HepG2 (cell line): ENCODE results near the gene DAZAP1. TPM values are rescaled to one million over a fixed set of nuclear protein-coding genes. Genes with fewer than 3 reads are reported as not detected.

Source experiments
- ESRRA ChIP-seq: sonication (generic); formaldehyde crosslinking; IDR thresholded peaks from 2 replicates; pipeline ENCODE4 v1.5.1; 2020; ENCODE audit warnings: mild to moderate bottlenecking, low read depth, missing genetic modification reagents
- FIP1L1 ChIP-seq: fragments of 200-400 bp; formaldehyde crosslinking; IDR thresholded peaks from 2 replicates; pipeline ENCODE4 v1.6.1; 2018; ENCODE audit warnings: low read depth, mild to moderate bottlenecking, low read length, moderate library complexity, borderline replicate concordance; ENCODE audit not compliant: insufficient read depth
- FOXO1 ChIP-seq: sonication (generic); formaldehyde crosslinking; IDR thresholded peaks from 2 replicates; pipeline ENCODE4 v1.4.0; 2020; ENCODE audit warnings: missing genetic modification reagents
- KDM3A ChIP-seq: IDR thresholded peaks from 2 replicates; pipeline ENCODE4 v1.6.1; 2018; ENCODE audit warnings: low read depth, missing compliant biosample characterization
- PHB2 ChIP-seq: fragments of 450-650 bp; IDR thresholded peaks from 2 replicates; pipeline ENCODE4 v1.6.1; 2018; ENCODE audit not compliant: partially characterized antibody
- RFX3 ChIP-seq: IDR thresholded peaks from 2 replicates; pipeline ENCODE4 v1.6.1; 2016; ENCODE audit warnings: missing biosample characterization, missing genetic modification reagents
- TCF7 ChIP-seq: sonication (generic); IDR thresholded peaks from 2 replicates; pipeline ENCODE4 v1.6.1; 2016; ENCODE audit warnings: antibody characterized with exemption, low read depth
- TRIM24 ChIP-seq: sonication (generic); formaldehyde crosslinking; IDR thresholded peaks from 2 replicates; pipeline ENCODE4 v1.8.0; 2022; ENCODE audit warnings: mild to moderate bottlenecking, missing genetic modification reagents
- ZNF619 ChIP-seq: sonication (generic); formaldehyde crosslinking; IDR thresholded peaks from 2 replicates; pipeline ENCODE4 v1.4.0; 2020; ENCODE audit warnings: mild to moderate bottlenecking, missing genetic modification reagents
- ZNF713 ChIP-seq: sonication (generic); formaldehyde crosslinking; IDR thresholded peaks from 2 replicates; pipeline ENCODE4 v1.4.0; 2020; ENCODE audit warnings: mild to moderate bottlenecking, missing genetic modification reagents
- ZNF83 ChIP-seq: sonication (generic); formaldehyde crosslinking; IDR thresholded peaks from 2 replicates; pipeline ENCODE4 v1.4.0; 2020; ENCODE audit warnings: missing genetic modification reagents, mild to moderate bottlenecking, borderline replicate concordance
- polyA plus RNA-seq, 8 experiments: library from polyadenylated mRNA; depleted of rRNA in 3 of 8; stranded (reverse) in 7 of 8; unstranded in 1 of 8; fragments of >200 nt; fragmentation: Illumina TruSeq in 4 of 8; extraction: Trizol in 4 of 8; gene quantifications; 2 replicates each; pipeline versions ENCODE4 v1.2.1 to v1.2.3, GENCODE V29; 2011 to 2016; ENCODE audit warnings: low read depth in 4 of 8, missing spikeins in 1 of 8, mixed read lengths in 1 of 8; ENCODE audit not compliant: insufficient read depth in 1 of 8
- total RNA-seq, 5 experiments: library from RNA; depleted of rRNA; stranded (reverse); fragments of >200 nt; fragmentation: Illumina TruSeq; extraction: Trizol; gene quantifications; 2 replicates each; pipeline ENCODE4 v1.2.3, GENCODE V29; 2016; ENCODE audit warnings: low read depth in 1 of 5
- TF ChIP-seq, protein P1 (sequence below): sonication (generic); formaldehyde crosslinking; IDR thresholded peaks from 2 replicates; pipeline ENCODE4 v1.4.0; 2020; ENCODE audit warnings: missing genetic modification reagents, borderline replicate concordance
- TF ChIP-seq, protein P2 (sequence below): sonication (generic); formaldehyde crosslinking; IDR thresholded peaks from 2 replicates; pipeline ENCODE4 v1.4.0; 2020; ENCODE audit warnings: mild to moderate bottlenecking, missing genetic modification reagents
- TF ChIP-seq, protein P3 (sequence below), 2 experiments: sonication (generic) in 1 of 2; formaldehyde crosslinking in 1 of 2; IDR thresholded peaks; 2 replicates each; pipeline versions ENCODE4 v1.4.0 to v1.6.1; 2016 to 2020; ENCODE audit warnings: borderline replicate concordance in 1 of 2, low read depth in 1 of 2, mild to moderate bottlenecking in 1 of 2, missing genetic modification reagents in 1 of 2
- TF ChIP-seq, protein P4 (sequence below): sonication (generic); formaldehyde crosslinking; IDR thresholded peaks from 2 replicates; pipeline ENCODE4 v1.4.0; 2020; ENCODE audit warnings: missing genetic modification reagents

DAZAP1 gene
- total and polyA plus RNA-seq, 2 of the 13 experiments (the other 11 are each of a cell fraction or from before 2014, with no cell fraction given): 63.3 to 79.2 TPM

DNA sequence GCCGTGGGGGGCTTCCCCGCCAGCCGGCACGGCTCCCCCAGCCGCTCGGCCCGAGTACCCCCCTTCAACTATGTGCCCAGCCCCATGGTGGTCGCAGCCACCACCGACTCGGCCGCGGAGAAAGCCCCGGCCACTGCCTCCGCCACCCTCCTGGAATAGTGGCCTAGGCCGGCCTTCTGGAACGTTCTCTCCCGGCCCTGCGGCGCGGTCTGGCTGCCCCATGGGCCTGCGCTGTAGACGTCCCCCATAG is 62.6 kb downstream of the DAZAP1 start (continued):
- TF ChIP-seq, protein P1, sequence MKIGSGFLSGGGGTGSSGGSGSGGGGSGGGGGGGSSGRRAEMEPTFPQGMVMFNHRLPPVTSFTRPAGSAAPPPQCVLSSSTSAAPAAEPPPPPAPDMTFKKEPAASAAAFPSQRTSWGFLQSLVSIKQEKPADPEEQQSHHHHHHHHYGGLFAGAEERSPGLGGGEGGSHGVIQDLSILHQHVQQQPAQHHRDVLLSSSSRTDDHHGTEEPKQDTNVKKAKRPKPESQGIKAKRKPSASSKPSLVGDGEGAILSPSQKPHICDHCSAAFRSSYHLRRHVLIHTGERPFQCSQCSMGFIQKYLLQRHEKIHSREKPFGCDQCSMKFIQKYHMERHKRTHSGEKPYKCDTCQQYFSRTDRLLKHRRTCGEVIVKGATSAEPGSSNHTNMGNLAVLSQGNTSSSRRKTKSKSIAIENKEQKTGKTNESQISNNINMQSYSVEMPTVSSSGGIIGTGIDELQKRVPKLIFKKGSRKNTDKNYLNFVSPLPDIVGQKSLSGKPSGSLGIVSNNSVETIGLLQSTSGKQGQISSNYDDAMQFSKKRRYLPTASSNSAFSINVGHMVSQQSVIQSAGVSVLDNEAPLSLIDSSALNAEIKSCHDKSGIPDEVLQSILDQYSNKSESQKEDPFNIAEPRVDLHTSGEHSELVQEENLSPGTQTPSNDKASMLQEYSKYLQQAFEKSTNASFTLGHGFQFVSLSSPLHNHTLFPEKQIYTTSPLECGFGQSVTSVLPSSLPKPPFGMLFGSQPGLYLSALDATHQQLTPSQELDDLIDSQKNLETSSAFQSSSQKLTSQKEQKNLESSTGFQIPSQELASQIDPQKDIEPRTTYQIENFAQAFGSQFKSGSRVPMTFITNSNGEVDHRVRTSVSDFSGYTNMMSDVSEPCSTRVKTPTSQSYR (CRISPR knock-in tag): no peak
- TF ChIP-seq, protein P2, sequence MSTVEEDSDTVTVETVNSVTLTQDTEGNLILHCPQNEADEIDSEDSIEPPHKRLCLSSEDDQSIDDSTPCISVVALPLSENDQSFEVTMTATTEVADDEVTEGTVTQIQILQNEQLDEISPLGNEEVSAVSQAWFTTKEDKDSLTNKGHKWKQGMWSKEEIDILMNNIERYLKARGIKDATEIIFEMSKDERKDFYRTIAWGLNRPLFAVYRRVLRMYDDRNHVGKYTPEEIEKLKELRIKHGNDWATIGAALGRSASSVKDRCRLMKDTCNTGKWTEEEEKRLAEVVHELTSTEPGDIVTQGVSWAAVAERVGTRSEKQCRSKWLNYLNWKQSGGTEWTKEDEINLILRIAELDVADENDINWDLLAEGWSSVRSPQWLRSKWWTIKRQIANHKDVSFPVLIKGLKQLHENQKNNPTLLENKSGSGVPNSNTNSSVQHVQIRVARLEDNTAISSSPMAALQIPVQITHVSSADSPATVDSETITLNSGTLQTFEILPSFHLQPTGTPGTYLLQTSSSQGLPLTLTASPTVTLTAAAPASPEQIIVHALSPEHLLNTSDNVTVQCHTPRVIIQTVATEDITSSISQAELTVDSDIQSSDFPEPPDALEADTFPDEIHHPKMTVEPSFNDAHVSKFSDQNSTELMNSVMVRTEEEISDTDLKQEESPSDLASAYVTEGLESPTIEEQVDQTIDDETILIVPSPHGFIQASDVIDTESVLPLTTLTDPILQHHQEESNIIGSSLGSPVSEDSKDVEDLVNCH: no peak
- TF ChIP-seq ESRRA (CRISPR knock-in tag) (no peak), TCF7 (no peak), ZNF713 (CRISPR knock-in tag) (0 out of 2 replicates have a peak, but pooled peaks have one; percentile 64), PHB2 (no peak), FOXO1 (CRISPR knock-in tag) (no peak), FIP1L1 (no peak), ZNF83 (CRISPR knock-in tag) (0 out of 2 replicates have a peak, but pooled peaks have one; percentile 42), ZNF619 (CRISPR knock-in tag) (no peak), RFX3 (CRISPR knock-in tag) (no peak), KDM3A (no peak), TRIM24 (CRISPR knock-in tag) (no peak)
- TF ChIP-seq, protein P3, sequence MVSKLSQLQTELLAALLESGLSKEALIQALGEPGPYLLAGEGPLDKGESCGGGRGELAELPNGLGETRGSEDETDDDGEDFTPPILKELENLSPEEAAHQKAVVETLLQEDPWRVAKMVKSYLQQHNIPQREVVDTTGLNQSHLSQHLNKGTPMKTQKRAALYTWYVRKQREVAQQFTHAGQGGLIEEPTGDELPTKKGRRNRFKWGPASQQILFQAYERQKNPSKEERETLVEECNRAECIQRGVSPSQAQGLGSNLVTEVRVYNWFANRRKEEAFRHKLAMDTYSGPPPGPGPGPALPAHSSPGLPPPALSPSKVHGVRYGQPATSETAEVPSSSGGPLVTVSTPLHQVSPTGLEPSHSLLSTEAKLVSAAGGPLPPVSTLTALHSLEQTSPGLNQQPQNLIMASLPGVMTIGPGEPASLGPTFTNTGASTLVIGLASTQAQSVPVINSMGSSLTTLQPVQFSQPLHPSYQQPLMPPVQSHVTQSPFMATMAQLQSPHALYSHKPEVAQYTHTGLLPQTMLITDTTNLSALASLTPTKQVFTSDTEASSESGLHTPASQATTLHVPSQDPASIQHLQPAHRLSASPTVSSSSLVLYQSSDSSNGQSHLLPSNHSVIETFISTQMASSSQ (IDR thresholded peaks at IDR 0.05; ENCODE audit: low read depth): no peak
- TF ChIP-seq, protein P3 (CRISPR knock-in tag; IDR thresholded peaks at IDR 0.05; ENCODE audit: borderline replicate concordance): no peak
- TF ChIP-seq, protein P4, sequence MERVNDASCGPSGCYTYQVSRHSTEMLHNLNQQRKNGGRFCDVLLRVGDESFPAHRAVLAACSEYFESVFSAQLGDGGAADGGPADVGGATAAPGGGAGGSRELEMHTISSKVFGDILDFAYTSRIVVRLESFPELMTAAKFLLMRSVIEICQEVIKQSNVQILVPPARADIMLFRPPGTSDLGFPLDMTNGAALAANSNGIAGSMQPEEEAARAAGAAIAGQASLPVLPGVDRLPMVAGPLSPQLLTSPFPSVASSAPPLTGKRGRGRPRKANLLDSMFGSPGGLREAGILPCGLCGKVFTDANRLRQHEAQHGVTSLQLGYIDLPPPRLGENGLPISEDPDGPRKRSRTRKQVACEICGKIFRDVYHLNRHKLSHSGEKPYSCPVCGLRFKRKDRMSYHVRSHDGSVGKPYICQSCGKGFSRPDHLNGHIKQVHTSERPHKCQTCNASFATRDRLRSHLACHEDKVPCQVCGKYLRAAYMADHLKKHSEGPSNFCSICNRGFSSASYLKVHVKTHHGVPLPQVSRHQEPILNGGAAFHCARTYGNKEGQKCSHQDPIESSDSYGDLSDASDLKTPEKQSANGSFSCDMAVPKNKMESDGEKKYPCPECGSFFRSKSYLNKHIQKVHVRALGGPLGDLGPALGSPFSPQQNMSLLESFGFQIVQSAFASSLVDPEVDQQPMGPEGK (CRISPR knock-in tag): no peak
